AG09319 (cell line): ENCODE measurements around the gene ZBTB20.

Source experiments
- DNase-seq: peaks from one replicate; pipeline ENCODE4 v3.0.0-alpha.2; 2010; ENCODE audit warnings: low read depth; ENCODE audit errors: extremely low read depth
- TF ChIP-seq, protein P1 (sequence below): IDR thresholded peaks from 2 replicates; pipeline ENCODE4 v1.5.1; 2011; ENCODE audit warnings: low read depth, mild to moderate bottlenecking, inconsistent platforms, low read length, moderate library complexity

The ZBTB20 gene

DNA sequence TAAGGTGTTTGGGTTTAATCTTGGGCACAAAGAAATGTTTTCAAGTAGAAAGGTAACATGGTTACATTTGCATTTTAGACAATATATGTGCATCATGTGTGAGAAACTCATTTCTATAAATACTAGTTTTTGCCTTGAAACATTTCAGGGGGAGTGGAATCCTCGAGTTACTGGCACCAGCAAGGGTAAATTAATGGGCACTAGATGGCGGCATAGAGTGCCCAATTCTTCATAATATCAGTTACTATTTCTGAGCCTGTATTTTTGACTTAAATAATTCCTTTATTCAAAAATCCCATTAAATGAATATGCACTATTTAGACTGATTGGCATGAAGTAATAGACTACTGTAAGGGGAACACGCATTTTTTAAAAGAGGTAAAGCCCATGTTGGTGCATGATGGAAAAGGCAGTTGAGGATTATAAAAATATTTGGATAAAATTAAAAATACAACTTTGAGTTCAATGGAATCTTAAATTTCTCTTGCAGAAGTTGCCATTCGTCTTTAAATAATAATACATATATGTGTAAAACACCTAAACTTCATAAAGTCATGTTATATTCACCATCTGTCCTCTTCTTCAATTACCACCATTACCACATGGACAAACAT, 106.3 kb downstream of the ZBTB20 start:
- DNase-seq = peak; percentile 19
- TF ChIP-seq, protein P1, sequence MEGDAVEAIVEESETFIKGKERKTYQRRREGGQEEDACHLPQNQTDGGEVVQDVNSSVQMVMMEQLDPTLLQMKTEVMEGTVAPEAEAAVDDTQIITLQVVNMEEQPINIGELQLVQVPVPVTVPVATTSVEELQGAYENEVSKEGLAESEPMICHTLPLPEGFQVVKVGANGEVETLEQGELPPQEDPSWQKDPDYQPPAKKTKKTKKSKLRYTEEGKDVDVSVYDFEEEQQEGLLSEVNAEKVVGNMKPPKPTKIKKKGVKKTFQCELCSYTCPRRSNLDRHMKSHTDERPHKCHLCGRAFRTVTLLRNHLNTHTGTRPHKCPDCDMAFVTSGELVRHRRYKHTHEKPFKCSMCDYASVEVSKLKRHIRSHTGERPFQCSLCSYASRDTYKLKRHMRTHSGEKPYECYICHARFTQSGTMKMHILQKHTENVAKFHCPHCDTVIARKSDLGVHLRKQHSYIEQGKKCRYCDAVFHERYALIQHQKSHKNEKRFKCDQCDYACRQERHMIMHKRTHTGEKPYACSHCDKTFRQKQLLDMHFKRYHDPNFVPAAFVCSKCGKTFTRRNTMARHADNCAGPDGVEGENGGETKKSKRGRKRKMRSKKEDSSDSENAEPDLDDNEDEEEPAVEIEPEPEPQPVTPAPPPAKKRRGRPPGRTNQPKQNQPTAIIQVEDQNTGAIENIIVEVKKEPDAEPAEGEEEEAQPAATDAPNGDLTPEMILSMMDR = peak; percentile 67

DNA sequence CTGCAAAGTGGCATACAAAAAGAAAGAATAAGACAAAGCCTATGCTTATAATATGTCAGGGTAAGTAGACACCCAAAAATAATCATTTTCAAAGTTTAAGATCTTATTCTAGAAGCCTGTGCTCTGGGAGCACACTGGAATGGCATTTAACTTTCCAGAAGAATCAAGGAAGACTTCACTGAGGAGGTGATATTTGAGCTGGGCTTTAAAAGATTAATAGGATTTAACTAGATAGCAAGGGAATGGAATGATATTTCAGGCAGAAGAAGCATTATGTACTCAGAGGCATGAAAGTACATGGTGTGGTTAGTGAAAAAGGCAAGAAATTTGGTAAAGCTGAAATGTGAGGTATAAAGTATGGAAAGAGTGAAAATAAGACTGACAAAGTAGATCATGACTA, 106.8 kb downstream of the ZBTB20 start:
- TF ChIP-seq, protein P1 = no peak
- no peak for DNase-seq

DNA sequence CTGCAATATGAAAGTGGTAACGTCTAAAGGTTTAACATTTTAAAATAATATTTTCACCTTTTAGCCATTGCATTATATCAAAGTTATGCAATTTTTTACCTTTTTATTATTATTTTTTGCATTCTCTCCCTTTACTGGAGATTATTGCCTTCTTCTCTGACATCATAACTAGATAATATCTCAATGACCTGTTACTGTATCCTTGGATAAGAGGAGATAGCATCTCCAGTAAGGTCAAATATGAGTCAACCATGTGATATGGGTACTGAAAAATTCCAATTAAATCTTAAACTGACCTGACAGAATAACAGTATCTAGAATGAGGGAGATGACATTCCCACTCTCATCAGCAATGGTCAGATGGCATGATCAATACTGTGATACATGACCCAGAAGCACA, 108.3 kb downstream of the ZBTB20 start:
- no peak for DNase-seq
- TF ChIP-seq, protein P1 = no peak

DNA sequence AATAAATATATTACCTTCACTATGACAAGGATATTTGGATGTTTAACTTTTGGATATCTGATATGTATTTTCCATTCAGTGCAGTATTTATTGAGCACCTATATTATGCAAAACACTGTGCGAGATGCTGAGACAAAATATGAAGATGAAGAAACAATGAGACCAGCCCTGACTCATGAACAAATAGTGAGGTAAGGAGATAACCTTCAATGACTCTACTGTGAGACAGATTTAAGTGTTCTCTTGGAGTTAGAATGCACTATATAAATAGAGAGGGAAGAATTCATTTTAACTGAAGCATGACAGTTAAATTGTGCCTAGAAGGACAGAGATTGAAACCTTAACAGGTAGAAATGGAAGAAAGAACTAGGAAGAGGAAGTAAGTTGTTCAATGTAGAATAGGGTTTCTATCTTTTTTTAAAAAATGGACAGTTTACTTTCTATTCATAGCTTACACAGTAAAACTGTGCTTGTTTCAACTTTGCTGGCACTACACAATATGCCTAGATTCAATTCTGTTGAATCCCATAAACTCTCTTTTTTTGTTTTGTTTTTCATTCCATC, 124.2 kb downstream of the ZBTB20 start:
- TF ChIP-seq, protein P1 = no peak
- no peak for DNase-seq

DNA sequence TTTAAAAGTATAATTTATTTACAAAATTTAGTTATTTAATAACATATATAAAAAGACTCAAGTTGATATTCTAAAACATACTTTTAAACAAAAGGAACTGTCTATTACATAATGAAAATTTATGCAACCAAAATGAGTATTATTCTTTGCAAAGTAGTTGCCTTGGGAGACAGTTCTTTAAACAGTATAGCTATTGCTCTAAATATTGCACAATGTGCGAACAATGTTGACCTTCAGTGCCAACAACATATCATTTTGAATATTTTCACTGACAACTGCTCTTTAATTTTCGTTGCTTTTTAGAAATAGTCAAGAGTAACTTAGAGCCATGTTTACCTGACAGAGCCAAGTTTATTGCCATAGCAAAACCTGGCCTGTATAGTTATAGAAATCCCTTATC, 124.9 kb downstream of the ZBTB20 start:
- TF ChIP-seq, protein P1 = no peak
- no peak for DNase-seq

DNA sequence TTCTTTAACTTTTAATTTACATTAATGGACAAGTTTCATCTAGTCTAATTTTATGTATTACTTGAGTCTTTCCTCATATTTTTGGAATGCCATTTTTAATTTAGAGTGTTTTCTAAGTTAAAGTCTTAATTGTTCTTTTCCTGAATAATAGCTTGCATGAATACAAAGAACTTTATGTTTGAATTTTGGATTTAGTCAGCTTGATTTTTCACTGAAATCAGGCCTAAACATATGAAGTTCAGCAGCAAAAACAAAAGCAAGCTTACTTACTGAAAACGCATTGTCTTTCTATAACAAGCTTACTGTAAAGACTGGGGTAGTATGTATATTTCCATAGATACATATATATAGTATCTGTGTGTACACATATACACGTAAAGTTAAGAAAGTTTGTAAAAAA, 126.0 kb downstream of the ZBTB20 start:
- TF ChIP-seq, protein P1 = no peak
- no peak for DNase-seq

DNA sequence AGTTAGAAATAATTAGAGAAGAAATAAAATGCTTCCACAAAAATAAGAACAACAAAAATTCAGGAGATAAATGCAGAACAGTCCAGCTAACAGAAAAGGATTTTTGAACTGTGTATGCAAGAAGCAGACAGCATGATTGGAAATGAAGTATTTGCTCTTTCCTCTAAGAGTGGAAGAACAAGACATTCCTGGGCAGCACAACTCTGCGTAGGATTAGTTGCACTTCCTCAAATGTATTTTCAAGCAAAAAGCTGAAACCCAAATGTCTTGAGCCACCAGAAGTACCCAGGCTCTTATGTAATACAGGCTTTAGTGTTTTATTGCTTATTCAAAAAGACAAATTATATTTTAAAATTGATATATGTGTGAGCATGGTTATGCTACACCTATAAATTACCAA, 127.2 kb downstream of the ZBTB20 start:
- TF ChIP-seq, protein P1 = no peak
- no peak for DNase-seq
